Neuronal stem cell (in vitro differentiated cells): ENCODE results near the gene TMEM150C.

Source experiments
- DNase-seq: peaks from one replicate; pipeline ENCODE4 v3.0.0-alpha.2; 2013; ENCODE audit warnings: low spot score
- H2AFZ ChIP-seq: one replicate; pipeline ENCODE4 v1.6.1; 2013; ENCODE audit warnings: mild to moderate bottlenecking, low read length, inconsistent platforms
- H2AK5ac ChIP-seq: 2 replicates; pipeline ENCODE4 v1.6.1; 2013; ENCODE audit warnings: low read depth, mild to moderate bottlenecking, inconsistent platforms, low read length, moderate library complexity, mixed read lengths
- H2BK120ac ChIP-seq: 2 replicates; pipeline ENCODE4 v1.6.1; 2013; ENCODE audit warnings: low read depth, mild to moderate bottlenecking, inconsistent platforms, low read length, moderate library complexity, mixed read lengths
- H2BK12ac ChIP-seq: one replicate; pipeline ENCODE4 v1.6.1; 2013; ENCODE audit warnings: low read length, inconsistent platforms
- H2BK15ac ChIP-seq: 2 replicates; pipeline ENCODE4 v1.6.1; 2013; ENCODE audit warnings: mild to moderate bottlenecking, low read length, inconsistent platforms, mixed read lengths
- H2BK5ac ChIP-seq: one replicate; pipeline ENCODE4 v1.6.1; 2013; ENCODE audit warnings: inconsistent platforms, mild to moderate bottlenecking, low read length, moderate library complexity
- H3K14ac ChIP-seq: one replicate; pipeline ENCODE4 v1.6.1; 2013; ENCODE audit warnings: low read length, inconsistent platforms
- H3K18ac ChIP-seq: 2 replicates; pipeline ENCODE4 v1.6.1; 2013; ENCODE audit warnings: low read length, inconsistent platforms
- H3K23ac ChIP-seq: 2 replicates; pipeline ENCODE4 v1.6.1; 2013; ENCODE audit warnings: low read depth, mild to moderate bottlenecking, mixed read lengths, low read length, inconsistent platforms; ENCODE audit not compliant: poor library complexity
- H3K27ac ChIP-seq: replicated peaks from 3 replicates; pipeline ENCODE4 v1.5.1; 2013; ENCODE audit warnings: low read length, inconsistent platforms
- H3K27me3 ChIP-seq, 3 experiments: 2 replicates each; pipeline ENCODE4 v1.6.1; 2013; ENCODE audit warnings: low read length in 3 of 3, mild to moderate bottlenecking in 2 of 3, inconsistent platforms in 1 of 3, low read depth in 1 of 3, mixed read lengths in 1 of 3, moderate library complexity in 1 of 3; ENCODE audit not compliant: control insufficient read depth in 3 of 3, insufficient read depth in 3 of 3
- H3K36me3 ChIP-seq, 2 donors: replicated peaks in 1 of 2; 2 replicates each; pipeline ENCODE4 v1.6.1; 2013; ENCODE audit warnings: low read length in 2 of 2; ENCODE audit not compliant: control insufficient read depth in 2 of 2, insufficient read depth in 2 of 2
- H3K4ac ChIP-seq: 2 replicates; pipeline ENCODE4 v1.6.1; 2013; ENCODE audit warnings: inconsistent platforms, mild to moderate bottlenecking, low read length, moderate library complexity
- H3K4me1 ChIP-seq, 2 donors: 1 replicate in 1 of 2; 2 replicates in 1 of 2; pipeline ENCODE4 v1.6.1; 2013; ENCODE audit warnings: low read length in 2 of 2, low read depth in 1 of 2; ENCODE audit not compliant: control insufficient read depth in 2 of 2, insufficient read depth in 1 of 2
- H3K4me2 ChIP-seq: one replicate; pipeline ENCODE4 v1.6.1; 2013; ENCODE audit warnings: mild to moderate bottlenecking, low read length, inconsistent platforms; ENCODE audit not compliant: insufficient read depth, poor library complexity, severe bottlenecking
- H3K4me3 ChIP-seq, 2 donors: 2 replicates each; pipeline ENCODE4 v1.5.1; 2013; ENCODE audit warnings: low read length in 2 of 2, mild to moderate bottlenecking in 2 of 2, inconsistent platforms in 1 of 2, moderate library complexity in 1 of 2
- H3K79me1 ChIP-seq: one replicate; pipeline ENCODE4 v1.6.1; 2013; ENCODE audit warnings: low read depth, mild to moderate bottlenecking, inconsistent platforms, low read length, moderate library complexity
- H3K9ac ChIP-seq: one replicate; pipeline ENCODE4 v1.6.1; 2013; ENCODE audit warnings: mild to moderate bottlenecking, low read depth, low read length, inconsistent platforms; ENCODE audit not compliant: poor library complexity
- H3K9me3 ChIP-seq, 2 donors: replicated peaks in 1 of 2; 2 replicates each; pipeline versions ENCODE3 to v1.6.1; 2013; ENCODE audit warnings: low read length in 2 of 2, mild to moderate bottlenecking in 2 of 2, inconsistent platforms in 1 of 2, low read depth in 1 of 2, mixed read lengths in 1 of 2, moderate library complexity in 1 of 2; ENCODE audit not compliant: control insufficient read depth in 2 of 2, insufficient read depth in 1 of 2
- H4K8ac ChIP-seq: one replicate; pipeline ENCODE4 v1.6.1; 2013; ENCODE audit warnings: low read depth, mild to moderate bottlenecking, inconsistent platforms, low read length, moderate library complexity
- H4K91ac ChIP-seq: one replicate; pipeline ENCODE4 v1.6.1; 2013; ENCODE audit warnings: low read length, low read depth, mild to moderate bottlenecking, inconsistent platforms; ENCODE audit not compliant: poor library complexity
- WGBS, 2 donors: extraction: QIAGEN DNeasy Blood & Tissue Kit; methylation state at CpG; one replicate each; pipeline ENCODE4 v1.1.7; 2013; ENCODE audit warnings: missing lambda C conversion rate in 2 of 2, mixed read lengths in 1 of 2; ENCODE audit not compliant: insufficient read length in 2 of 2, insufficient replicate concordance in 1 of 2; ENCODE audit errors: extremely low coverage in 2 of 2; 5-methylcytosine and 5-hydroxymethylcytosine counted together

The TMEM150C gene

DNA sequence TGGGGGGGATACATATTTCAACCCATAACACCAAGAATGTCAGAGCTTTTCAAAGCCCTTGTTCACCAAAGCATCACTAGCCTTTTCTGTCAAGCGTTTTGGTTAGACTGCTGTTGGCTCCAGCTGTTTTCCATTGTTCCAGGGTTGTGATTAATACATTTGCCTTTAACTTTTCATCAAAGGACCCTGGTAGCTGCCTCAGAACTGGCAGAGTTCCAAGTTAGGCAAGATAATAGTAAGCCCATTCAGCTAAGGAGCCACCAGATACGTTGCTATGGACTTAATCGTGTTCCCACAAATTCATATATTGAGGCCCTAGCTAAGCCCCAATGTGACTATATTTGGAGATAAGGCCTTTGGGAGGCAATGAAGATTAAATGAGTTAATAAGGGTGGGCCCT, 94.3 kb downstream of the TMEM150C start:
- H3K27ac ChIP-seq: no peak overlapping the region
- H2BK5ac ChIP-seq: no peak overlapping the region
- H3K79me1 ChIP-seq: no peaks in the 10 kb centered on the region
- H3K18ac ChIP-seq: no peak overlapping the region
- DNase-seq: no peak
- H2BK12ac ChIP-seq: no peak overlapping the region
- H3K23ac ChIP-seq: no peak overlapping the region
- H3K9ac ChIP-seq: no peak overlapping the region
- peaks cover 0 to 7% of the 10 kb centered on the region in 2 donors for H3K9me3 ChIP-seq
- no peak overlapping the region for H3K4me2 ChIP-seq
- H4K91ac ChIP-seq: no peak overlapping the region
- no peak overlapping the region for H2BK15ac ChIP-seq
- no peaks in the 10 kb centered on the region for H3K27me3 ChIP-seq
- H3K36me3 ChIP-seq: peaks cover 3 to 42% of the 10 kb centered on the region in 2 donors
- WGBS, 2 donors: no CpG with 5 or more reads among the region's 3 CpGs
- no peak overlapping the region for H3K14ac ChIP-seq
- no peak overlapping the region for H3K4ac ChIP-seq
- H2BK120ac ChIP-seq: no peak overlapping the region
- H3K4me1 ChIP-seq: no peaks in the 10 kb centered on the region
- no peak overlapping the region for H2AK5ac ChIP-seq
- H3K4me3 ChIP-seq: no peak overlapping the region
- no peak overlapping the region for H4K8ac ChIP-seq
- H2AFZ ChIP-seq: no peak overlapping the region

DNA sequence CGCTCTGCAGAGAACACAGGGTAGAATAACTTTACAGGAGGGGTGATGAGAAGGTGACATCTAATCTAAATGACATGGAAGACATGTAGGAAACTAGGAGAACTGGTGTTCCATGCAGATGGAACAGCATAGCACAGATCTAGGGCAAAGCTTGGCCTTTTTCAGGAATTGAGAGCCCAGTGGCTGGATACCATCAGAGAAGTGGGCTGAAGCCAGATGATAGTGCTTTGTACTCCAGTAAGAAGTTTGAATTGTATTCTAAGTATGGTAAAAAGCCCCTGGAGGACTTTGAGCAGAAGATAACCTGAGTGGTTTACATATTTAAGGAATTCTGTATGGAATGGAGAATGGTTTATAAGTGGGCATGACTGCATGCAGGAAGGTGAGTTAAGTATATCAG, 98.6 kb downstream of the TMEM150C start:
- Histone ChIP-seq H2AK5ac (no peak overlapping the region), H3K4me1 (no peaks in the 10 kb centered on the region), H2BK12ac (no peak overlapping the region), H3K4ac (no peak overlapping the region), H4K91ac (no peak overlapping the region), H3K9ac (no peak overlapping the region), H2AFZ (no peak overlapping the region), H2BK15ac (no peak overlapping the region), H3K4me2 (no peak overlapping the region), H4K8ac (no peak overlapping the region), H3K23ac (no peak overlapping the region), H3K27me3 (no peaks in the 10 kb centered on the region), H3K4me3 (no peak overlapping the region), H3K79me1 (no peaks in the 10 kb centered on the region), H3K27ac (no peak overlapping the region), H3K18ac (no peak overlapping the region), H3K36me3 (peaks cover 8 to 80% of the 10 kb centered on the region in 2 donors), H2BK120ac (no peak overlapping the region), H3K9me3 (peaks cover 0 to 4% of the 10 kb centered on the region in 2 donors), H2BK5ac (no peak overlapping the region), H3K14ac (no peak overlapping the region)
- no peak for DNase-seq
- no CpG with 5 or more reads among the region's 1 CpG for WGBS, 2 donors

DNA sequence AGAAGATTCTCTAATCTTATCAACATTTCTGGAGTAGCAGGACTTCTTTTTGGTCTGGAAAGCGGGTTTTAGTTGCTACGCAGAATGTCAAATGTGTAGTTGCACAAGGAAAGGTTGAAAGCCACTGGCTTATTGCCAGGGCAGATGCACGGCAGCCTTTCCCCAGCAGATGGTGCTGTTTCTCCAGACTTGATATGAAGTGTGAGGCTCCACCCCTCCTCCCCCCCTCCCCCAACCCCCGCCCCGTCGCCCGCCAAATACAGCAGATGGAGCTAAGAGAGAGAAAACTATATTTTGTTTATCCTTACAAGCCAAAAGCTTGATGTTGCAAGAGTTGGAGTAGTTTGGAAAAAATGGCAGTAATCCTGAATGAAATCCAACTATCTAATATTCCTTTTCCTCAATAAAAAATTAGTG, 99.4 kb downstream of the TMEM150C start:
- Histone ChIP-seq H2AFZ (no peak overlapping the region), H3K9me3 (no peaks in the 10 kb centered on the region), H3K4me2 (no peak overlapping the region), H3K27ac (no peak overlapping the region), H3K18ac (no peak overlapping the region), H3K36me3 (peaks cover 10 to 80% of the 10 kb centered on the region in 2 donors), H3K4ac (no peak overlapping the region), H3K23ac (no peak overlapping the region), H2BK15ac (no peak overlapping the region), H2BK5ac (no peak overlapping the region), H3K4me3 (no peak overlapping the region), H3K14ac (no peak overlapping the region), H2BK120ac (no peak overlapping the region), H3K27me3 (no peaks in the 10 kb centered on the region), H2BK12ac (no peak overlapping the region), H3K4me1 (no peaks in the 10 kb centered on the region), H3K79me1 (no peaks in the 10 kb centered on the region), H3K9ac (no peak overlapping the region), H4K8ac (no peak overlapping the region), H2AK5ac (no peak overlapping the region), H4K91ac (no peak overlapping the region)
- DNase-seq: peak; percentile 82
- no CpG with 5 or more reads among the region's 7 CpGs for WGBS, 2 donors

DNA sequence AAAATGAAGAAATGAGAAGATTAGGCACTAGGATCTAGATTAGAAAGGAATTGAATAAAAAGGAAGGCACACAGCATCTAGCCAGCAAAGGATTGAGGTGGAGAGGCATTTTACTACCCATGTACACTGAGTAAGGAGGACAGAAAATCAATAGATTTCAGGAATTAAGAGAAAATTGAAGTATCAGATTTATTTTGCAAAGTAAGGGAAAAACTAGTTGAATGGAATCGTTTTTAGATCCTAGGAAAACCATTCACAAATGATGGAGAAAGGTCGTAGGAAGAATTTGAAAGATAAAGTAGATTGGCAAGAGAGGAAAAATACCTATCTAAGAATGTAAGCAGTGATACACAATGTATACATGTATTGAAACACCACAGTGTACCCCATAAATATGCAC, 100.1 kb downstream of the TMEM150C start:
- H3K4me1 ChIP-seq: no peaks in the 10 kb centered on the region
- H3K4ac ChIP-seq: no peak overlapping the region
- no peak overlapping the region for H3K4me2 ChIP-seq
- H3K79me1 ChIP-seq: no peaks in the 10 kb centered on the region
- no peak overlapping the region for H2AK5ac ChIP-seq
- WGBS, 2 donors: no CpG with 5 or more reads among the region's 2 CpGs
- no peak overlapping the region for H2BK15ac ChIP-seq
- H4K8ac ChIP-seq: no peak overlapping the region
- no peak overlapping the region for H4K91ac ChIP-seq
- no peaks in the 10 kb centered on the region for H3K9me3 ChIP-seq
- DNase-seq: no peak
- H3K9ac ChIP-seq: no peak overlapping the region
- H2AFZ ChIP-seq: no peak overlapping the region
- H3K27me3 ChIP-seq: no peaks in the 10 kb centered on the region
- no peak overlapping the region for H3K4me3 ChIP-seq
- no peak overlapping the region for H3K14ac ChIP-seq
- H3K36me3 ChIP-seq: peaks cover 13 to 80% of the 10 kb centered on the region in 2 donors
- no peak overlapping the region for H3K23ac ChIP-seq
- H3K18ac ChIP-seq: no peak overlapping the region
- no peak overlapping the region for H2BK120ac ChIP-seq
- H3K27ac ChIP-seq: no peak overlapping the region
- no peak overlapping the region for H2BK12ac ChIP-seq
- no peak overlapping the region for H2BK5ac ChIP-seq
